Colon (tissue), 2 donors: ENCODE data around the gene MYO7B.

Source experiments
- FAIRE-seq: peaks from 2 replicates; lab custom pipeline; 2012; peaks lifted over from hg19 to GRCh38; lab: Jason Lieb, UNC
- donor health status: control.
- donor health status: control.

The MYO7B gene

GRCh38 chr2:127681976-127682857, 146.7 kb downstream of the MYO7B start:
- no peak for FAIRE-seq

GRCh38 chr2:127683056-127683455, 147.6 kb downstream of the MYO7B start:
- FAIRE-seq, result no peak

- FAIRE-seq, result no peak
Observed at GRCh38 chr2:127683757-127684156, 148.3 kb downstream of the MYO7B start.

- no peak for FAIRE-seq
Observed at GRCh38 chr2:127685410-127686080, 150.1 kb downstream of the MYO7B start.
